Rectal smooth muscle tissue (tissue), 1 donor: ENCODE results near the gene RADIL.
A peak's percentile ranks its signal among the peaks of the same experiment; 100 is the strongest.

Source experiments
- H3K27ac ChIP-seq: one replicate; pipeline ENCODE4 v1.7.0; 2013; ENCODE audit warnings: low read depth, low read length, inconsistent platforms
- H3K27me3 ChIP-seq: one replicate; pipeline ENCODE4 v1.7.0; 2013; ENCODE audit warnings: low read length; ENCODE audit not compliant: control insufficient read depth, insufficient read depth
- H3K36me3 ChIP-seq: one replicate; pipeline ENCODE4 v1.7.0; 2013; ENCODE audit warnings: low read length; ENCODE audit not compliant: control insufficient read depth, insufficient read depth
- H3K4me1 ChIP-seq: one replicate; pipeline ENCODE4 v1.7.0; 2013; ENCODE audit warnings: low read length; ENCODE audit not compliant: control insufficient read depth, insufficient read depth
- H3K4me3 ChIP-seq: one replicate; pipeline ENCODE4 v1.7.0; 2013; ENCODE audit warnings: low read length
- H3K9ac ChIP-seq: one replicate; pipeline ENCODE4 v1.7.0; 2013; ENCODE audit warnings: low read length

The RADIL gene

DNA sequence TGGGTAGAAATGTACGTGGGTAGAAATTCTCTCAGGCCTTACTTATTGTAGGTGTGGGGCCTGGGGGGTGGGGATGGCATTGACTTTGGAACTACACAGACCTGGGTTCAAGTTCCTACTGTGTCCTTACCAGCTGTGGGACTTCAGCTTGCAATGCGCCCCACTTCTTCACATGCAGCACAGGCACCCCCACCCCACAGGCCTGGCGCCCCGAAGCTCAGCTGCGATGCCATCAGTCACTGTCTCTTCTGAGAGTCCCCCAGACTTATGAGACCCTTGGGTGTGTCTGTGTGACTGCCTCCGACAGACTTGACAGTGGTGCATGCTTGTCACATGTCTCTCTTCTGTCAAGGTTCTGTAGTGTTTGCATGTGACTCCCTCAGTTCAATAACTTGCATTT, 111.2 kb downstream of the RADIL start:
- Histone ChIP-seq H3K36me3 (no peaks in the 10 kb centered on the region), H3K4me3 (no peak overlapping the region), H3K27ac (peak overlapping the region; percentile 47), H3K9ac (no peak overlapping the region), H3K4me1 (peaks cover 27% of the 10 kb centered on the region), H3K27me3 (no peaks in the 10 kb centered on the region)

- peak overlapping the region; percentile 47 for H3K27ac ChIP-seq
- H3K4me3 ChIP-seq: no peak overlapping the region
- no peaks in the 10 kb centered on the region for H3K27me3 ChIP-seq
- no peak overlapping the region for H3K9ac ChIP-seq
- no peaks in the 10 kb centered on the region for H3K36me3 ChIP-seq
- H3K4me1 ChIP-seq: peaks cover 26% of the 10 kb centered on the region
Measured at GRCh38 chr7:4771737-4772136, 111.8 kb downstream of the RADIL start.

GRCh38 chr7:4770886-4771285, 112.6 kb downstream of the RADIL start:
- no peak overlapping the region for H3K9ac ChIP-seq
- H3K27me3 ChIP-seq: no peaks in the 10 kb centered on the region
- peaks cover 28% of the 10 kb centered on the region for H3K4me1 ChIP-seq
- H3K27ac ChIP-seq: peak overlapping the region; percentile 64
- H3K4me3 ChIP-seq: no peak overlapping the region
- H3K36me3 ChIP-seq: peaks cover 1% of the 10 kb centered on the region

DNA sequence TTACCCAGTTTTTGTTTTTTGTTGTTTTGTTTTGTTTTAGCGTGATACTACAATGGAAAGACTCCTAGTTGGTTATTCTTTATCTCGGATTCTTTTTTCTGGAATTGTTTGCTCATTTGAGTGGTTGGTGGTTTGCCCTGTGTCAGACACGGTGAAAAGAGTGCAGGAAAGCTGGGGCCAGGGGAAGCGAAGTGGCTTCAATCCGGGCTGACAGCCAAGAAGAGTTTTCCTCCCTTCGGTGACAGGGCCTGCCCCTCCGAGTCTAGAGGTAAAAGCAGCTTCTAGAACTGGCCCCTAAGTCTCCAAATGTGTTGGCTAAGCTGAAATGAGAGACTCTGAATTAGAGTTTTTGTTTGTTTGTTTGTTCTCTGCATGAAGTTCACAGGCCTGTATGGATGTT, 113.8 kb downstream of the RADIL start:
- Histone ChIP-seq H3K4me3 (peak overlapping the region; percentile 34), H3K4me1 (peaks cover 38% of the 10 kb centered on the region), H3K36me3 (peaks cover 5% of the 10 kb centered on the region), H3K9ac (no peak overlapping the region), H3K27ac (peak overlapping the region; percentile 89), H3K27me3 (no peaks in the 10 kb centered on the region)

DNA sequence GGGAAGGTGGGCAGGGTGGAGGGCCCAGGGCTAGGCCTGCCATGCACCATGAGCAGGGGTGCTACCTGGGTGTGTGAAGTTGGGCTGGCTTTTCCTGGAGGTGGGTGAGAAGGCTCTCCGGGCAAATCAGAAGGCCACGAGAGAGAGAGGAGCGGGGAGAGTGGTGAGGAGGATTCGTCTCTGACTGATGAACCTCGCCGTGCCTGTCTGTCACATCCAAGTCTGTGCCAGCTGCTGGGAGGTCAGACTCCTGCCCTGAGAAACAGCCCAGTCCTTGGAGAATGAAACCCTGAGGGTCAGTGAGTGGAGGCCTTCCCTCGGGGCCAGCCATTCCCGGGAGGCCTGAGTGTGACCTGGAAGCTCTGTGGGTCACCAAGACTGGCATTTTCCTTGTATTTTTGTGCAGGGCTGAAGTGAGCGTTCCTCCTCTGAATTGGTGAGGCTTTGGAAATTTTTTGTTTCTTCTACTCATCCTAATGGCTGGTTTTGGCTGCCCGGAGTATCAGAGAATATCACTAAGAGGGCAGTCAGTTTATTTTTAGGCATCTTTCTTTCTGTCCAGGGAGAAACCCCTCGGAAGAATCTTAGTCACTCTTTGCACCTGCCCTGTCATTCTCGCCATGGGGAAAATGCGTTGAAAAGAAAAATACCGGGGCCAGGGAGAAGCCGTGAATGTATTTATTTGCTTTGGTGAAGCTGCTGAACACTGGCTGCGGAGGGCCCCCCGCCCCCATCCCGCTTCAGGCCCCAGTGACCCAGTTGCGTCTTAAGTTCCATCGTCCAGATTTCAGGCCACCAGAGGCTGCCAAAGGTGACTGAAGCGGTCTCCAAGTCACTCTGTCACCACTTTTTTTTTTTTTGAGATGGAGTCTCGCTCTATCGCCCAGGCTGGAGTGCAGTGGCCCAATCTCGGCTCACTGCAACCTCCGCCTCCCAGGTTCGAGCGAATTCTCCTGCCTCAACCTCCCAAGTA, 114.6 kb downstream of the RADIL start:
- H3K27me3 ChIP-seq: no peaks in the 10 kb centered on the region
- H3K4me3 ChIP-seq: peak overlapping the region; percentile 56
- H3K9ac ChIP-seq: peak overlapping the region; percentile 25
- H3K4me1 ChIP-seq: peaks cover 34% of the 10 kb centered on the region
- peak overlapping the region; percentile 89 for H3K27ac ChIP-seq
- H3K36me3 ChIP-seq: peaks cover 8% of the 10 kb centered on the region

- Histone ChIP-seq H3K27ac (peak overlapping the region; percentile 99), H3K36me3 (peaks cover 18% of the 10 kb centered on the region)
Measured at GRCh38 chr7:4766666-4767519, 116.6 kb downstream of the RADIL start.

GRCh38 chr7:4765776-4766490, 117.6 kb downstream of the RADIL start:
- no peaks in the 10 kb centered on the region for H3K27me3 ChIP-seq
- H3K36me3 ChIP-seq: peaks cover 27% of the 10 kb centered on the region
- peak overlapping the region; percentile 40 for H3K4me3 ChIP-seq
- peak overlapping the region; percentile 56 for H3K9ac ChIP-seq
- H3K27ac ChIP-seq: peak overlapping the region; percentile 99
- H3K4me1 ChIP-seq: peaks cover 34% of the 10 kb centered on the region

More at GRCh38 chr7:4766666-4767519, 116.6 kb downstream of the RADIL start:
- peak overlapping the region; percentile 45 for H3K9ac ChIP-seq
- H3K4me3 ChIP-seq: peak overlapping the region; percentile 57
- peaks cover 34% of the 10 kb centered on the region for H3K4me1 ChIP-seq
- H3K27me3 ChIP-seq: no peaks in the 10 kb centered on the region

- Histone ChIP-seq H3K4me3 (no peak overlapping the region), H3K27me3 (no peaks in the 10 kb centered on the region), H3K4me1 (peaks cover 27% of the 10 kb centered on the region), H3K27ac (peak overlapping the region; percentile 99), H3K9ac (no peak overlapping the region), H3K36me3 (peaks cover 33% of the 10 kb centered on the region)
Measured at GRCh38 chr7:4764402-4765007, 119.0 kb downstream of the RADIL start.

GRCh38 chr7:4763794-4764185, 119.7 kb downstream of the RADIL start:
- Histone ChIP-seq H3K9ac (peak overlapping the region; percentile 21), H3K36me3 (peaks cover 33% of the 10 kb centered on the region), H3K27ac (peak overlapping the region; percentile 99), H3K4me1 (peaks cover 25% of the 10 kb centered on the region), H3K4me3 (no peak overlapping the region), H3K27me3 (no peaks in the 10 kb centered on the region)

DNA sequence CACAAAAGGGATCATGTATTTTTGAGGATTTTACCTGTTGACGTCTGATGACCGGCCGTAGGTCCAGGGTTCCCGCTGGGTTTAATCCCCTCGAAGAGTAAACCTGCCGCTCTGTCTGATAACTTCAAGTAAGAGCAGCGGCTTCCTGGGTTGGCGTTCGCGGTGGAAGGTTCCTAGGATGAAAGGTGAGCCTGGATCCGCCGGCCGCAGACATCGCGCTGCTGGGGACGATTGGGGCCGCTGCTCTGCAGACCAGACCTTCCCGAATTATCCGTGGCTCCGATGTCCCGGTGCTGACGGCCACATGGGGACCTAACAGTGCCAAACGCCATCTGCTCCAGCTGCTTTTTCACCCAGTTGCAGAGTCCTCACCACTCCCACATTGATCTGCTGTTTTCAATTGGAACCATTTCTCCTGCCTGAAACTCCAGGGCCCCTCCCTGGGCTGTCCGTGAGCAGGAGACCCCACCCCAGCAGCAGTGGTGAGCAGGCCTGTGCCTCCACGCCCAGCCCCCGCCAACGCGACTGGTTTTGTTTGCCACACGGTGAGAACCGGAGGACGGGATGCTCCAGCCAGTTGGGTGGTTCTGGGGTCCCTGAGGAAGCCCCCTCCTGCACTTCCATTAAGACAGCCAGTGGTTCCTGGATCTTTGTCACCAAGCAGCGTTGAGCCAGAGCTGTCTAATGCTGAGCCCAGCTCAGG, 120.3 kb downstream of the RADIL start:
- no peak overlapping the region for H3K27ac ChIP-seq
- H3K4me3 ChIP-seq: no peak overlapping the region
- H3K4me1 ChIP-seq: peaks cover 22% of the 10 kb centered on the region
- peak overlapping the region; percentile 21 for H3K9ac ChIP-seq
- no peaks in the 10 kb centered on the region for H3K27me3 ChIP-seq
- H3K36me3 ChIP-seq: peaks cover 34% of the 10 kb centered on the region
